RPMI7951 (cell line): Measurements from ENCODE around the gene MUC4. TPM values are rescaled to one million over a fixed set of nuclear protein-coding genes. Genes with fewer than 3 reads are reported as not detected.
"Not testable (repeated sequence)": the region's sequence is repeated elsewhere in the genome, so short reads cannot be mapped to it uniquely, and the experiment has no call there.

Experiments
- DNase-seq: peaks from one replicate; pipeline ENCODE4 v3.0.0-alpha.2; 2012; ENCODE audit warnings: low read depth
- total RNA-seq: library from RNA; depleted of rRNA; stranded (reverse); fragments of >200 nt; shearing (Covaris generic); gene quantifications from 2 replicates; pipeline ENCODE4 v1.2.3, GENCODE V29; 2014

Gene MUC4
- total RNA-seq, 1 experiment from 2014 or later = not detected

GRCh38 chr3:195838714-195839113 is 27.0 kb upstream of the MUC4 start:
- no peak for DNase-seq

- DNase-seq = no peak
Observed at GRCh38 chr3:195836476-195837135, 24.9 kb upstream of the MUC4 start.

DNA sequence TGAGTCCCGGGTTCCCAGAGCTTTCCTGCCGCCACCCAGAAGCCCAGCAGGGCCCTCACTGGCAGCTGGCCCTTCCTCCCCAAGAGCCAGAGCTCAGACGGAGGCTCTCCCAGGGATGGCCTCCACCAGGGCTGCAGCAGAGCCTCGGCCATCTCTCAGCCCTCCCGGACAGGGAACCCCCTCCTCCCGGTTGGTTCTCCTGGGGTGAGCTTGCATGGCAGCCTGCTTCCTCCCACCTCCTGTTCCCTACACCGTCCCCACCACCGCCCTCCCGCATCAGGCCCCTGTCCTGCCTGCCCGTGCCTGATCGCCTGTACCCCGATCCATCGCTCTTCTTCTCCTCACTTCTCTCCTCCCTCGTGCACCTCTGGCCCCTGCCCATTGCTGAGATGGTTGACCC is 24.1 kb upstream of the MUC4 start:
- DNase-seq = no peak

DNA sequence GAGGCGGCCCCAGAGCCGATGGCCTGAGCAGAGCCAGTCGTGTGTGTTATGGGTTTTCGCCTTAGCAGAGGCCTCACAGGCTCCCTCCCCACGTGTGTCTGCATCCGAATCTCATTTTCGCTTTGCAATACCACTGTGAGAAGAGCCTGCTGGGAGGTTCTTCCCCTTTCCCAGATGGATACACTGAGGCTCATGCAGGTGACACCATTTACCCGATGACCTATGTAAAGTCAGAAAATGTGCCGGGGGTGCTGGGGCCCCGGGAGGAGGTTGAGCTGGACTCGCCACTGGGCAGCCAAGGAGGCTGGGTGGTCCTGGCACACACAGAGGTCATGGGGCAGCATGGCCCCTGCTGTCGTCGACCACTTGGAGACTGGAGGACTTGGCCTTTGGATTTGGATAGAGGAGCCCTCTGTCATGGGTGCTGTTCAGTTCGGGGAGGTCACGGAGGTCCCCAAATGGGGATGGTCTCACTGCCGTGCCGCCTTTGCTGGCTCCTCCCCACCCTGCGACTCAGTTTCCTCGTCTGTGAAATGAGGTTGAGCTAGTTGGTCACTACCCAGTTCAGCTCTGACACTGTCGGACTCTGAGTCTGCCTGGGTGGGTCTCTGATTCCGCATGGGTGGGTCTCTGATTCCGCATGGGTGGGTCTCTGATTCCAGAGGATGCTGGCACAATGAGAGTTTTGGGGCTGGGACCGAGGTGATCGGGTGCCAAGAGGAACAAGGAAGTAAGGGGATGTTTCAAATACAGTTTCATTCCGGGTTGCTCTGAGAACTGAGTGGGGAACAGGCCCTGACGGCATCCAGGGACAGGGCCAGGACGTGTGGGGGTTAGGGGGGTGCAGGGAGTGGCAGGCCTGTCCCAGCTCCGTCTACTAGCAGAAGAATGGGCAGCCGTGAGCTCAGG is 23.2 kb upstream of the MUC4 start:
- no peak for DNase-seq

- DNase-seq = no peak
Observed at GRCh38 chr3:195829897-195830254, 18.1 kb upstream of the MUC4 start.

GRCh38 chr3:195828762-195829161 is 17.0 kb upstream of the MUC4 start:
- DNase-seq = no peak

DNA sequence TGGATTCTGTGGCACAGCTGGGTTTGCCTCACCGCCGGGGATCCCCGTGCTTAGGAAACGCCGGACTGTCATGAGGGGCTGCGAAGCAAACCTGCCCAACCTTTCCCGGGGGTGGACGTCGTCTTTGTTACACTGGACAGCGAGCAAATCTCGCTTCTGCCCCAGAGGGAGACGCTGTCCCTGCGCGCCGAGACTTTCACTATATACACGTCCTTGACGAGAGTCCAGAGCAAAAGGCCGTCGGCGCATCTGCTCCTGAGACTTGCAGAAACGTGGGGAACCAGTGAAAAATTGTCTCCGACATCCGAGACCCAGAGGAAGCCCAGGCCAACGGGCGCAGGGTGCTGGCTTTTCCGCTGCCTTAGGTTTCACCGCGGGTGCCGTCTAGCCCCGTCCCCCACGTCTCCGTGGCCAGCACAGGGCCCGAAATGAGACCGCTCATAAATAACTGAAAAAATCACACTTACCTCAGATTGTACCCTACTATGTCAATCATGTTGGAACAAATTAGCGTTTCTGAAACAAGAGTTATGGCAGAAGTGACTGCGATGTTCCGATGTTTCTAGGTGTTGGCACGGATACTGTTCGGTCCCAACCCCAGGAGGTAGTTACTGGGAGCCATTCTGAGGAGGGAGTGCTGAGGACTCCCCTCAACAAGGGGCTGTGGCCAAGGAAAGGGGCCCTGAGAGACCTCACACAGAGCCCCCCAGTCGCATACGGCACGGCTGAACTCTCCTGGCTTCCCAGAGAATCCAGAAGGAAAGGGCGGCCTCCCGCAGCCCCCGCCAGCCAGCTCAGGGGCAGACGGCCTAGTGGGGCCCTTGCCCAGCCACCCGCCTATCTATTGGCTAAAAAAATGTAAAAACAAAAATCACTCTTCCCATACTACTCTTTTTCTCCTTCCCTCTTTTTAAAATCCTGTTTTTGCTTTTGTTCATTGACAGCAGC is 14.4 kb upstream of the MUC4 start:
- DNase-seq = no peak

- no peak for DNase-seq
Observed at GRCh38 chr3:195825191-195825588, 13.5 kb upstream of the MUC4 start.

DNA sequence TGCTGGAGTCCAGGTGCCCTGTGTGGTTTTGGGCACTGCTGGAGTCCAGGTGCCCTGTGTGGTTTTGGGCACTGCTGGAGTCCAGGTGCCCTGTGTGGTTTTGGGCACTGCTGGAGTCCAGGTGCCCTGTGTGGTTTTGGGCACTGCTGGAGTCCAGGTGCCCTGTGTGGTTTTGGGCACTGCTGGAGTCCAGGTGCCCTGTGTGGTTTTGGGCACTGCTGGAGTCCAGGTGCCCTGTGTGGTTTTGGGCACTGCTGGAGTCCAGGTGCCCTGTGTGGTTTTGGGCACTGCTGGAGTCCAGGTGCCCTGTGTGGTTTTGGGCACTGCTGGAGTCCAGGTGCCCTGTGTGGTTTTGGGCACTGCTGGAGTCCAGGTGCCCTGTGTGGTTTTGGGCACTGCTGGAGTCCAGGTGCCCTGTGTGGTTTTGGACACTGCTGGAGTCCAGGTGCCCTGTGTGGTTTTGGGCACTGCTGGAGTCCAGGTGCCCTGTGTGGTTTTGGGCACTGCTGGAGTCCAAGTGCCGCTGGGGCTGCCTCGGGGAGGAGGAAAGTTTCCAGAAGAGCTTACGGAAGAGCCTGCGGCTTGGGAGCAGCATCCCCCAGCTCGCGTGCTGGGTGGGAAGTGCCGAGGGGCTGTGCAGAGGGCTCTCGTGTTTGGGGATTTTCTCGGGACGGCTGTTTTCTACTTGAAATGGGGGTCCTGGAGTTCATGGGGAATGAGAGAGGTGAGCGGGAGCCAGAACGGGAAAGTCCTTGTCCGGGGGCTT is 12.9 kb upstream of the MUC4 start:
- not testable (repeated sequence) for DNase-seq

GRCh38 chr3:195823999-195824398 is 12.3 kb upstream of the MUC4 start:
- peak; percentile 69 for DNase-seq

GRCh38 chr3:195823280-195823679 is 11.6 kb upstream of the MUC4 start:
- no peak for DNase-seq

GRCh38 chr3:195822131-195822696 is 10.5 kb upstream of the MUC4 start:
- DNase-seq = no peak

GRCh38 chr3:195821403-195822130 is 9.8 kb upstream of the MUC4 start:
- no peak for DNase-seq

GRCh38 chr3:195820901-195821300 is 9.2 kb upstream of the MUC4 start:
- no peak for DNase-seq

- no peak for DNase-seq
Observed at GRCh38 chr3:195820186-195820585, 8.5 kb upstream of the MUC4 start.

DNA sequence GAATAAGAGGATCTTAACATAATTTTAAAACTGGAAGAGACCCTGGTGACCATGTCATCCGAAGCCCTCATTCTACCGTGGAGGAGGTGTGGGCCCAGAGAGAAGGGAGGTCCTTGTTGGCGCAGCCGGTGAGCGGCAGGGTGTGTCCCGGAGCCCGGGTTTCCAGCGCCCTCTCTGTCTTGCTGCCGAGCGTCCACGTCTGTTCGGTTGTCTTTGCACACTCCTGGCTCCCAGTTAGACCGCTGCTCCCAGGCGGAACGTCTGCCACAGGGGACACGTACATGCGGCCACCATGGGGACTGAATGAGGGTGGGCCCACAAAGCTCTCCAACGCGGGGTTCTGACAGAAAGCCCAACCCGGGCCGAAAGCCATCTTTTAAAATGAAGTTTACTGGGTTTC is 6.6 kb upstream of the MUC4 start:
- no peak for DNase-seq

DNA sequence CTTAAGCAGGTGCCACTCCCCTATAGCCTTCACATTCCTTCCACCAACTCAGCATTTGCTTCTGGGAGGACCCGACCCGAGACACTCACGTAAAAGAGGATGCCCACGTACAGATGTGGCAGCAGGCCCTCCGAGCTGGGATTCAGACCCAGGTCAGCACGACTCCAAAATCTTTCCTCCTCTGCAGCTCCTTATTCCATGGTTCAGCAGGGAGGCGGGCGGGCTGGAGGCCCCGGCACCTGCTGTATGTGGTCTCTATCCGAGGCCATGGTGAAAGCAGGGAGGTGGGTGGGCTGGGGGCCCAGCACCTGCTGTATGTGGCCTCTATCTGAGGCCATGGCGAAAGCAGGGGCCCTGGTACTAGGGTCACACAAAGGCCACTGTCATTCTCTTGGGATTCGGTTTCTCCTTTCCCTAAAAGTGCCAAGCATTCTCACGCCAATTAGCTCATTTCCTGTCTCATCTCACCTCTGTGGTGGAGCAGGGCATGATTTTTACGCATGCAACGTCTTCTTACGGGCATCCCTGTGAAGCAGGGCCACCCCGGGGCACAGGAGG is 5.9 kb upstream of the MUC4 start:
- DNase-seq = no peak

GRCh38 chr3:195816276-195816913 is 4.7 kb upstream of the MUC4 start:
- DNase-seq = not testable (repeated sequence)

GRCh38 chr3:195815169-195815771 is 3.5 kb upstream of the MUC4 start:
- DNase-seq = peak; percentile 52
